Ishikawa (cell line): Measurements from ENCODE around the gene TRAK2.

Experiments
- CEBPB ChIP-seq: IDR thresholded peaks from 2 replicates; pipeline ENCODE4 v1.6.1; 2012
- CREB1 ChIP-seq: IDR thresholded peaks from 2 replicates; pipeline ENCODE4 v1.6.1; 2012; ENCODE audit warnings: low read depth
- EGR1 ChIP-seq: IDR thresholded peaks from 2 replicates; pipeline ENCODE4 v1.6.1; 2012
- EP300 ChIP-seq: IDR thresholded peaks from 2 replicates; pipeline ENCODE4 v1.6.1; 2012; ENCODE audit warnings: borderline replicate concordance
- FOXM1 ChIP-seq: IDR thresholded peaks from 2 replicates; pipeline ENCODE4 v1.6.1; 2012; ENCODE audit warnings: low read depth, borderline replicate concordance
- NFIC ChIP-seq: IDR thresholded peaks from 2 replicates; pipeline ENCODE4 v1.6.1; 2012
- RAD21 ChIP-seq: IDR thresholded peaks from 2 replicates; pipeline ENCODE4 v1.6.1; 2012; ENCODE audit warnings: low read depth
- TAF1 ChIP-seq: IDR thresholded peaks from 2 replicates; pipeline ENCODE4 v1.6.1; 2012; ENCODE audit warnings: low read depth, mild to moderate bottlenecking
- TCF12 ChIP-seq: IDR thresholded peaks from 2 replicates; pipeline ENCODE4 v1.6.1; 2012; ENCODE audit warnings: low read depth
- TEAD4 ChIP-seq: IDR thresholded peaks from 2 replicates; pipeline ENCODE4 v1.6.1; 2012
- YY1 ChIP-seq: IDR thresholded peaks from 2 replicates; pipeline ENCODE4 v1.6.1; 2012; ENCODE audit warnings: low read depth
- ZBTB7A ChIP-seq: IDR thresholded peaks from 2 replicates; pipeline ENCODE4 v1.6.1; 2012; ENCODE audit warnings: low read depth
- TF ChIP-seq, protein P1 (sequence below): IDR thresholded peaks from 2 replicates; pipeline ENCODE4 v1.6.1; 2012
- TF ChIP-seq, protein P2 (sequence below): IDR thresholded peaks from 2 replicates; pipeline ENCODE4 v1.6.1; 2012
- TF ChIP-seq, protein P3 (sequence below): IDR thresholded peaks from 2 replicates; pipeline ENCODE4 v1.6.1; 2012; ENCODE audit warnings: low read depth, mild to moderate bottlenecking

The TRAK2 gene

DNA sequence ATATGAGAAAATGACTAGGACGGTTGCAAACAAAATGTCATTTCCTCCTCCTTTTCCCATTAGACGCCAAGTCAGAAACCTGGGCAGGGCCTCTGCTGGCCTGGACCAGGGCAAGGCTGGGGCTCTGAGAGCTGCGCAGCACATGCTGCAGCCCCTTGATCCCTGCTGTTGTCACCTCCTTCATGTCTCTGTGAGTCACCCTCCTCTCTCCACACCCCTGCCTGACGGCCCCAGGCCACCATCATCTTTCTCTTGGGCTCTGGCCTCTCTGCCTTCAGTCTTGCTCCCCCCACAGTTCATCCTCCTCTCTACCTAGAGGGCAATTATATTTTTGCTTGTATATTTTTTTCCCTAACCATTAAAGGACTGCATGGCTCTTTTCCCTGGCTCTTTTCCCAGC, 104.1 kb downstream of the TRAK2 start:
- TF ChIP-seq CEBPB: no peak
- TF ChIP-seq FOXM1: no peak
- no peak for TF ChIP-seq TAF1
- no peak for TF ChIP-seq TCF12
- no peak for TF ChIP-seq RAD21
- TF ChIP-seq, protein P1, sequence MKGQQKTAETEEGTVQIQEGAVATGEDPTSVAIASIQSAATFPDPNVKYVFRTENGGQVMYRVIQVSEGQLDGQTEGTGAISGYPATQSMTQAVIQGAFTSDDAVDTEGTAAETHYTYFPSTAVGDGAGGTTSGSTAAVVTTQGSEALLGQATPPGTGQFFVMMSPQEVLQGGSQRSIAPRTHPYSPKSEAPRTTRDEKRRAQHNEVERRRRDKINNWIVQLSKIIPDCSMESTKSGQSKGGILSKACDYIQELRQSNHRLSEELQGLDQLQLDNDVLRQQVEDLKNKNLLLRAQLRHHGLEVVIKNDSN: no peak
- TF ChIP-seq, protein P2, sequence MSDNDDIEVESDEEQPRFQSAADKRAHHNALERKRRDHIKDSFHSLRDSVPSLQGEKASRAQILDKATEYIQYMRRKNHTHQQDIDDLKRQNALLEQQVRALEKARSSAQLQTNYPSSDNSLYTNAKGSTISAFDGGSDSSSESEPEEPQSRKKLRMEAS: no peak
- TF ChIP-seq CREB1: no peak
- TF ChIP-seq NFIC: no peak
- TF ChIP-seq ZBTB7A: no peak

DNA sequence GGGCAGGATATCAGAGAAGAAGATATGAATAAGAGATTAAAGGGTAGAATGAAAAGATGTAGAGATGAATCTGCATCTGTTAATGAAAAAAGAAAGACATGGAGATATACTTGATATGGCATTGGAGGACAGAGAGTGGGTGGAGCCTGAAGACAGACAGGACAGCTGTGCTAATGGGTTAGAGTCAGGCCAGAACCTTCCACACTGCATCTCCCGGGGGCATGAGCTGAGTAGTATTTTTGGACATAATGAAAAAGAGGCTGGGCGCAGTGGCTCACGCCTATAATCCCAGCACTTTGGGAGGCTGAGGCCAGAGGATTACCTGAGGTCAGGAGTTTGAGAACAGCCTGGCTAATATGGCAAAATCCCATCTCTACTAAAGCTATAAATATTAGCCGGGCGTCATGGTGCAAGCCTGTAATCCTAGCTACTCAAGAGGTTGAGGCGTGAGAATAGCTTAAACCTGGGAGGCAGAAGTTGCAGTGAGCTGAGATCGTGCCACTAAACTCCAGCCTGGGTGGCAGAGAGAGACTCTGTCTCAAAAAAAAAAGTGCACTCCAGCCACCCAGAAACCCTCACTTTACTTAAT, 105.5 kb downstream of the TRAK2 start:
- TF ChIP-seq, protein P3, sequence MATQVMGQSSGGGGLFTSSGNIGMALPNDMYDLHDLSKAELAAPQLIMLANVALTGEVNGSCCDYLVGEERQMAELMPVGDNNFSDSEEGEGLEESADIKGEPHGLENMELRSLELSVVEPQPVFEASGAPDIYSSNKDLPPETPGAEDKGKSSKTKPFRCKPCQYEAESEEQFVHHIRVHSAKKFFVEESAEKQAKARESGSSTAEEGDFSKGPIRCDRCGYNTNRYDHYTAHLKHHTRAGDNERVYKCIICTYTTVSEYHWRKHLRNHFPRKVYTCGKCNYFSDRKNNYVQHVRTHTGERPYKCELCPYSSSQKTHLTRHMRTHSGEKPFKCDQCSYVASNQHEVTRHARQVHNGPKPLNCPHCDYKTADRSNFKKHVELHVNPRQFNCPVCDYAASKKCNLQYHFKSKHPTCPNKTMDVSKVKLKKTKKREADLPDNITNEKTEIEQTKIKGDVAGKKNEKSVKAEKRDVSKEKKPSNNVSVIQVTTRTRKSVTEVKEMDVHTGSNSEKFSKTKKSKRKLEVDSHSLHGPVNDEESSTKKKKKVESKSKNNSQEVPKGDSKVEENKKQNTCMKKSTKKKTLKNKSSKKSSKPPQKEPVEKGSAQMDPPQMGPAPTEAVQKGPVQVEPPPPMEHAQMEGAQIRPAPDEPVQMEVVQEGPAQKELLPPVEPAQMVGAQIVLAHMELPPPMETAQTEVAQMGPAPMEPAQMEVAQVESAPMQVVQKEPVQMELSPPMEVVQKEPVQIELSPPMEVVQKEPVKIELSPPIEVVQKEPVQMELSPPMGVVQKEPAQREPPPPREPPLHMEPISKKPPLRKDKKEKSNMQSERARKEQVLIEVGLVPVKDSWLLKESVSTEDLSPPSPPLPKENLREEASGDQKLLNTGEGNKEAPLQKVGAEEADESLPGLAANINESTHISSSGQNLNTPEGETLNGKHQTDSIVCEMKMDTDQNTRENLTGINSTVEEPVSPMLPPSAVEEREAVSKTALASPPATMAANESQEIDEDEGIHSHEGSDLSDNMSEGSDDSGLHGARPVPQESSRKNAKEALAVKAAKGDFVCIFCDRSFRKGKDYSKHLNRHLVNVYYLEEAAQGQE: no peak
- TF ChIP-seq, protein P2: no peak

DNA sequence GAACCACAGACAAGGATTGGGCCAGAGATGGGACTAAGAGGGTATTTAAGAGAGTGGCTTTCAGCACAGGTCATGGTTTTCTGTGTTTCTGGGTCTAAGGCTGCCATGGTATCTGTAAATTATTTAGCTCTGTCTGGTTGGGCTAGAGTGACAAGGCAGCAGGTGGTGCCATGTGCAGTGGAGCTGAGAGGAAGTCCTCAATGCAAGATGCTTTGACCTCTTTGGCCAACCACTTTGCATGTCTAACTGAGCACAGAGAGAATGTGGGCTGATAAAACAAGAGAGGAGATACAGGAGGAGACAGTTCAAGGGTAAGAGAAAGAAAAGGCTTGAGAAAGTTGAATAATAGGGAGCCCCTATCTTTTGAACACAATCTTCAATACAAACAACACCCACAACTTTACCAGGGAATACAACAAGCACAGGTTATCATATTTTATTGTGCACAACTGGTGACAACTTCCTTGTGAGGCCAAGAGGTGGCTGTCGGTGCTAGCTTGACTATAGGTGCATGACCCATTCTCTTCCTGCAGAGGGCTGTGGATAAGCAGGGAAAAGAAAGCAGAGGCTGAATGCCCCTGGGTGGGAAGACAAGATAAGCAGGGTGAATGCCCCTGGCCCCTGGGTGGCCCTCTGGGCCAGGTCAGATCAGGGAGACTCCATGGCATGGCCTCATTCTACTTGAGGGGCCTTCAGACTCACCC, 106.4 kb downstream of the TRAK2 start:
- TF ChIP-seq TAF1: no peak
- peak; percentile 12; the same call in 1 of the 2 replicates for TF ChIP-seq RAD21

DNA sequence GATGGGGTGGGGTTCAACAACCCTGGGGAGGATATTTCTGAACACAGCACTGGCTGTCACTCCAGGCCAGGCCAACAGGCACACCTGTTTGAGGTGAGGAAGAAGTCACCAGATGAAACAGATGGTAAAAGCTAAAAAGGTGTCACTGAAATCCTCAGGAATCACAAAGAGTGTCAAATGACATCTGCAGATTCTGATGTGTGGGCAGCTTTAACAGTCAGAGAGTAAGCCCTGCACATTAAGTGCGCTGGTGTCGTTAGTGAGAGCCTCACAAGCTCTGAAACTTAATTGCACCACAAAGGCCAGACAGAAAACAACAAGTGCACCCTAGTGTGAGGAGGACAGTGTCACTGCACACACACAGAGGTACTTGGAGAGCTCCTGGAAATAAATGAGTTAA, 107.7 kb downstream of the TRAK2 start:
- TF ChIP-seq CEBPB: no peak
- no peak for TF ChIP-seq CREB1
- no peak for TF ChIP-seq YY1
- no peak for TF ChIP-seq ZBTB7A
- TF ChIP-seq, protein P3: no peak
- no peak for TF ChIP-seq TAF1
- TF ChIP-seq, protein P2: no peak
- no peak for TF ChIP-seq RAD21
- TF ChIP-seq TEAD4: no peak
- TF ChIP-seq EGR1: no peak
- no peak for TF ChIP-seq FOXM1
- TF ChIP-seq TCF12: no peak
- TF ChIP-seq, protein P1: no peak
- no peak for TF ChIP-seq EP300
- TF ChIP-seq NFIC: no peak

DNA sequence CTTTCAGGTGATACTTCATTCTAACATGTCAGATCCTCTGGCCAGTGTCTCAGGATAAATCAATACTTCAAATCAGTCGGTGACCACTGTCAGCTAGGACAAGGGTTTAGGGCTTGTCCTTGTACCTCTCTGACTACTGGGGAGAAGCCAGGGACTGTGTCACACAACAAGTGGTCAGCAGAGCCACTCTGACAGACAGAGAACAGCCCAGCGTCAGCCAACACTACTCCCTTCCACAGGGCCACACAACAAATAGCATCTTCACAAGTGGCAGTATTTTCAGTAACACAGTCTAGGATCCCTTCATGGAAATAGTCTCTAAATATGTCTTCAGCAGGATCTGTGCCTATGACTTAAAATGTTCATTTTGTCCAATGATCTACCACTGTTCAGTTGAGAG, 108.3 kb downstream of the TRAK2 start:
- no peak for TF ChIP-seq EP300
- TF ChIP-seq FOXM1: no peak
- no peak for TF ChIP-seq RAD21
- TF ChIP-seq, protein P2: no peak
- TF ChIP-seq, protein P3: no peak
- no peak for TF ChIP-seq TAF1
- no peak for TF ChIP-seq EGR1
- no peak for TF ChIP-seq NFIC
- TF ChIP-seq, protein P1: no peak
